Breast epithelium (tissue), 3 donors: ENCODE measurements around the gene PARP3.

Experiments used
- CTCF ChIP-seq, 3 donors: fragments of 450-650 bp; IDR thresholded peaks; one replicate each; pipeline ENCODE4 v1.5.1; 2016 to 2017; ENCODE audit warnings: antibody characterized with exemption in 3 of 3, mild to moderate bottlenecking in 3 of 3, moderate library complexity in 3 of 3
- POLR2A ChIP-seq: fragments of 450-650 bp; IDR thresholded peaks from one replicate; pipeline ENCODE4 v1.6.1; 2016; ENCODE audit warnings: antibody characterized with exemption, mild to moderate bottlenecking, moderate library complexity
- POLR2AphosphoS5 ChIP-seq, 3 donors: sonication (generic); formaldehyde crosslinking; IDR thresholded peaks; one replicate each; pipeline ENCODE4 v1.6.1; 2017; ENCODE audit warnings: antibody characterized with exemption in 3 of 3

- no peak for TF ChIP-seq CTCF (IDR thresholded peaks at IDR 0.05)
- peak; percentile 59 for TF ChIP-seq POLR2A
- TF ChIP-seq POLR2AphosphoS5 (IDR thresholded peaks at IDR 0.05) = peak; percentile 94 to 98 (median 96)
Observed at GRCh38 chr3:51995346-51996163, 53.4 kb downstream of the PARP3 start, which contains the start of gene RPL29.
